IMR-90 (cell line): ENCODE data around the gene FAM240A. TPM values are rescaled to one million over a fixed set of nuclear protein-coding genes. Genes with fewer than 3 reads are reported as not detected.

Experiments used
- ATAC-seq: fragments of 200-7000 bp; cut with Tn5 transposase; 2 replicates; pipeline ENCODE4 v1.9.1; 2020; ENCODE audit warnings: low read depth, mild to moderate bottlenecking, moderate library complexity
- BruUV-seq: library from RNA; stranded (reverse); fragments of 400-500 nt; replicated peaks from 2 replicates; lab custom pipeline; 2021; lab: Mats Ljungman, UMichigan
- CTCF ChIA-PET: fragments of 300-600 bp; formaldehyde crosslinking; extraction: SDS; loops from one replicate; lab custom pipeline; 2021; ENCODE audit warnings: antibody characterized with exemption; lab: Yijun Ruan, JAX
- POLR2A ChIA-PET: fragments of 300-600 bp; sonication (Branson Sonifier 250); formaldehyde crosslinking; loops from one replicate; lab custom pipeline; 2022; ENCODE audit warnings: antibody characterized with exemption; ENCODE audit not compliant: unreplicated experiment; lab: Charles Lee
- DNase-seq: peaks from one replicate; pipeline ENCODE4 v3.0.0; 2013
- H2AFZ ChIP-seq: replicated peaks from 2 replicates; pipeline ENCODE3; 2013; ENCODE audit warnings: low read length, mild to moderate bottlenecking; ENCODE audit not compliant: poor library complexity
- H2AK5ac ChIP-seq: 2 replicates; pipeline ENCODE4 v1.6.1; 2013; ENCODE audit warnings: low read depth, low read length, inconsistent platforms
- H2AK9ac ChIP-seq: replicated peaks from 2 replicates; pipeline ENCODE3; 2013; ENCODE audit warnings: mild to moderate bottlenecking, low read depth, low read length, moderate library complexity; ENCODE audit not compliant: poor library complexity
- H2BK120ac ChIP-seq: 2 replicates; pipeline ENCODE4 v1.6.1; 2013; ENCODE audit warnings: low read depth, low read length, inconsistent platforms
- H2BK15ac ChIP-seq: 3 replicates; pipeline ENCODE4 v1.6.1; 2013; ENCODE audit warnings: low read depth, low read length, inconsistent platforms
- H2BK20ac ChIP-seq: 2 replicates; pipeline ENCODE4 v1.6.1; 2013; ENCODE audit warnings: low read depth, mild to moderate bottlenecking, inconsistent platforms, low read length, moderate library complexity
- H2BK5ac ChIP-seq: 2 replicates; pipeline ENCODE4 v1.6.1; 2013; ENCODE audit warnings: mild to moderate bottlenecking, low read depth, low read length, inconsistent platforms; ENCODE audit not compliant: poor library complexity, severe bottlenecking
- H3K14ac ChIP-seq: replicated peaks from 2 replicates; pipeline ENCODE4 v1.6.1; 2013; ENCODE audit warnings: low read depth, low read length, inconsistent platforms
- H3K18ac ChIP-seq: 2 replicates; pipeline ENCODE4 v1.6.1; 2013; ENCODE audit warnings: low read depth, low read length, control low read depth
- H3K23ac ChIP-seq: 2 replicates; pipeline ENCODE4 v1.6.1; 2013; ENCODE audit warnings: low read depth, low read length, inconsistent platforms
- H3K27ac ChIP-seq: 2 replicates; pipeline ENCODE4 v1.5.1; 2013; ENCODE audit warnings: mild to moderate bottlenecking, control low read depth, low read length; ENCODE audit not compliant: insufficient read depth
- H3K27me3 ChIP-seq: 2 replicates; pipeline ENCODE4 v1.6.1; 2013; ENCODE audit warnings: low read length; ENCODE audit not compliant: control insufficient read depth, insufficient read depth
- H3K36me3 ChIP-seq: 2 replicates; pipeline ENCODE4 v1.6.1; 2013; ENCODE audit warnings: low read length, mixed read lengths; ENCODE audit not compliant: control insufficient read depth, insufficient read depth
- H3K4ac ChIP-seq: 2 replicates; pipeline ENCODE4 v1.6.1; 2013; ENCODE audit warnings: low read depth, low read length, inconsistent platforms
- H3K4me1 ChIP-seq: 2 replicates; pipeline ENCODE4 v1.6.1; 2013; ENCODE audit warnings: low read length, mixed read lengths; ENCODE audit not compliant: control insufficient read depth, insufficient read depth
- H3K4me2 ChIP-seq: 2 replicates; pipeline ENCODE4 v1.6.1; 2013; ENCODE audit warnings: low read depth, mild to moderate bottlenecking, control low read depth, low read length, moderate library complexity
- H3K4me3 ChIP-seq: 2 replicates; pipeline ENCODE4 v1.5.1; 2013; ENCODE audit warnings: low read depth, mild to moderate bottlenecking, control low read depth, low read length, moderate library complexity; ENCODE audit not compliant: insufficient read depth
- H3K56ac ChIP-seq: 2 replicates; pipeline ENCODE4 v1.6.1; 2013; ENCODE audit warnings: low read length, inconsistent platforms; ENCODE audit not compliant: insufficient read depth; ENCODE audit errors: extremely low read depth
- H3K79me1 ChIP-seq, 2 experiments: 2 replicates each; pipeline ENCODE4 v1.6.1; 2013; ENCODE audit warnings: low read length in 2 of 2, inconsistent platforms in 1 of 2, low read depth in 1 of 2
- H3K9ac ChIP-seq: 2 replicates; pipeline ENCODE4 v1.6.1; 2013; ENCODE audit warnings: low read depth, low read length, control low read depth
- H3K9me1 ChIP-seq: 2 replicates; pipeline ENCODE4 v1.6.1; 2013; ENCODE audit warnings: low read length, inconsistent platforms; ENCODE audit not compliant: insufficient read depth
- H3K9me3 ChIP-seq: 2 replicates; pipeline ENCODE4 v1.6.1; 2013; ENCODE audit warnings: low read length; ENCODE audit not compliant: control insufficient read depth, insufficient read depth
- H4K20me1 ChIP-seq: 2 replicates; pipeline ENCODE4 v1.6.1; 2013; ENCODE audit warnings: low read length, inconsistent platforms; ENCODE audit not compliant: insufficient read depth
- H4K5ac ChIP-seq: 2 replicates; pipeline ENCODE4 v1.6.1; 2013; ENCODE audit warnings: mild to moderate bottlenecking, low read depth, low read length, control low read depth
- H4K8ac ChIP-seq, 2 experiments: 2 replicates each; pipeline ENCODE4 v1.6.1; 2013; ENCODE audit warnings: low read depth in 2 of 2, low read length in 2 of 2, control low read depth in 1 of 2, inconsistent platforms in 1 of 2
- H4K91ac ChIP-seq: 2 replicates; pipeline ENCODE4 v1.6.1; 2013; ENCODE audit warnings: low read depth, low read length, inconsistent platforms; ENCODE audit not compliant: insufficient read depth
- CEBPB ChIP-seq: IDR thresholded peaks from 2 replicates; pipeline ENCODE4 v1.6.1; 2012; ENCODE audit warnings: low read depth, low read length, improper control_type of control experiment
- CHD1 ChIP-seq: IDR thresholded peaks from 2 replicates; pipeline ENCODE4 v1.6.1; 2012; ENCODE audit warnings: low read depth, low read length, improper control_type of control experiment
- FOS ChIP-seq: fragments of 150-350 bp; IDR thresholded peaks from 2 replicates; pipeline ENCODE4 v1.6.1; 2016; ENCODE audit warnings: low read depth, low read length
- MAFK ChIP-seq: IDR thresholded peaks from 2 replicates; pipeline ENCODE4 v1.6.1; 2012; ENCODE audit warnings: low read depth, low read length, improper control_type of control experiment
- MXI1 ChIP-seq: IDR thresholded peaks from 2 replicates; pipeline ENCODE4 v1.6.1; 2012; ENCODE audit warnings: low read depth, mild to moderate bottlenecking, low read length, moderate library complexity, borderline replicate concordance
- NFE2L2 ChIP-seq: fragments of 150-350 bp; IDR thresholded peaks from 2 replicates; pipeline ENCODE4 v1.6.1; 2016; ENCODE audit warnings: low read depth, mild to moderate bottlenecking, low read length
- RAD21 ChIP-seq: IDR thresholded peaks from 2 replicates; pipeline ENCODE4 v1.6.1; 2012; ENCODE audit warnings: low read length, improper control_type of control experiment
- SMC3 ChIP-seq: fragments of 150-350 bp; IDR thresholded peaks from 2 replicates; pipeline ENCODE4 v1.6.1; 2016; ENCODE audit warnings: low read depth, mild to moderate bottlenecking, antibody characterized with exemption, low read length, moderate library complexity
- WGBS, 2 experiments: methylation state at CpG; one replicate each; pipeline versions ENCODE4 v1.1.5 to v1.1.7; 2013; ENCODE audit warnings: missing lambda C conversion rate in 2 of 2; ENCODE audit not compliant: insufficient read length in 1 of 2; ENCODE audit errors: extremely low coverage in 2 of 2; 5-methylcytosine and 5-hydroxymethylcytosine counted together
- dilution Hi-C: fragments of 300-500 bp; cut with HindIII; formaldehyde crosslinking; loops from one replicate; pipeline ENCODE4 v1.14.3; 2018; ENCODE audit warnings: low sequenced_read_pairs; ENCODE audit not compliant: unreplicated experiment
- in situ Hi-C: fragments of 300-500 bp; cut with MboI; formaldehyde crosslinking; loops from 3 replicates; pipeline ENCODE4 v1.14.3; 2019; ENCODE audit warnings: low sequenced_read_pairs, inconsistent platforms, mixed read lengths
- intact Hi-C: fragments of 100-400 bp; cut with micrococcal nuclease; formaldehyde crosslinking; loops from 2 replicates; pipeline ENCODE4 v1.10.0; 2022
- polyA plus RNA-seq, 3 experiments: library from polyadenylated mRNA; depleted of rRNA; stranded (reverse); fragments of >200 nt; gene quantifications; 2 replicates each; pipeline ENCODE4 v1.2.3, GENCODE V29; 2012; ENCODE audit warnings: low replicate concordance in 1 of 3
- total RNA-seq: library from RNA; depleted of rRNA; stranded (reverse); fragments of >200 nt; gene quantifications from 2 replicates; pipeline ENCODE4 v1.2.3, GENCODE V29; 2012
- TF ChIP-seq, protein P1 (sequence below): fragments of 150-350 bp; IDR thresholded peaks from 2 replicates; pipeline ENCODE4 v1.6.1; 2017; ENCODE audit warnings: mild to moderate bottlenecking, antibody characterized with exemption, low read length, low read depth

Gene FAM240A
- total and polyA plus RNA-seq, 2 of the 4 experiments (the other 2 are of a cell fraction) = not detected

DNA sequence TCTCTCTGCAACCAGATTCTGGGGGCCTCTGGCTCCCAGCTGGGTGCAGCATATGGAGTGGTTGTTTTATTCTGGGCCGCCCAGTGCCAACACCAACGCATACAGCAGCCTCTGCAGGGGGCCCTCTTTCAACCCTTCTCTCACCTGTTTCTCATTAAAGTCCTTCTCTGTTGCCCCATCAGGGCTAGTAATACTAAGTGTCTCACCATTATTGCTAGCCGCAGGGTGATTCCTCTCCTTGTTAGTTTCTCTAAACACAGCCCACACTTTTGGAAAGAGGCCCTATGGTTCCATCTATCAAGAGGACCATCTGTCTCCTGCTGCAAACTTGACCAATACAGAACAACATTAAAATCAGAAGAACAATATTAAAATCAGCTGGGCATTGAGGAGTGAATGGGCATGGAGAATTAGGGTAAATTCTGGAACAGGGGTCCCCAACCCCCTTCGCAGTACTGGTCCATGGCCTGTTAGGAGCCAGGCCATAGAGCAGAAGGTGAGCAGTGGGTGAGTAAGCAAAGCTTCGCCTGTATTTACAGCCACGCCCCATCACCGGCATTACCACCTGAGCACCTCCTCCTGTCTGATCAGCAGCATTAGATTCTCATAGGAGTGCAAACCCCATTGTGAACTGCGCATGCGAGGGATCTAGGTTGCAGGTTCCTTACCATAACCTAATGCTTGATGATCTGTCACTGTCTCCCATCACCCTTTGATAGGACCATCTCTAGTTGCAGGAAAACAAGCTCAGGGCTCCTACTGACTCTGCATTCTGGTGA is 44.6 kb downstream of the FAM240A start:
- Histone ChIP-seq H4K5ac (no peak overlapping the region), H3K4me2 (no peak overlapping the region), H3K36me3 (no peaks in the 10 kb centered on the region), H3K4me1 (peaks cover 11% of the 10 kb centered on the region), H4K91ac (no peak overlapping the region), H3K56ac (no peak overlapping the region), H3K27ac (no peak overlapping the region), H2BK20ac (no peak overlapping the region), H3K79me1 (no peaks in the 10 kb centered on the region), H3K9me1 (no peaks in the 10 kb centered on the region), H2BK15ac (no peak overlapping the region), H3K18ac (no peak overlapping the region), H3K27me3 (peaks cover 2% of the 10 kb centered on the region), H2AFZ (no peak overlapping the region), H3K4ac (no peak overlapping the region), H4K20me1 (no peaks in the 10 kb centered on the region), H2AK9ac (no peak overlapping the region), H3K23ac (no peak overlapping the region), H3K9me3 (peaks cover 3% of the 10 kb centered on the region; the same call in 1 of the 2 replicates), H2AK5ac (no peak overlapping the region), H3K4me3 (no peak overlapping the region), H4K8ac (no peak overlapping the region), H3K9ac (no peak overlapping the region), H2BK5ac (no peak overlapping the region), H2BK120ac (no peak overlapping the region), H3K14ac (no peak overlapping the region)
- no peak for DNase-seq
- dilution Hi-C loops (no loop called here), intact Hi-C loops (no loop called here), in situ Hi-C loops (no loop called here)
- CTCF ChIA-PET = no interaction called here
- 80% methylated on average over 2 of the region's 9 CpGs; no CpG with 5 or more reads in 1 of the 2 experiments for WGBS, 2 experiments
- TF ChIP-seq SMC3 (no peak), CEBPB (no peak), MXI1 (no peak), CHD1 (no peak), RAD21 (no peak), FOS (no peak), MAFK (no peak), NFE2L2 (no peak)
- TF ChIP-seq, protein P1, sequence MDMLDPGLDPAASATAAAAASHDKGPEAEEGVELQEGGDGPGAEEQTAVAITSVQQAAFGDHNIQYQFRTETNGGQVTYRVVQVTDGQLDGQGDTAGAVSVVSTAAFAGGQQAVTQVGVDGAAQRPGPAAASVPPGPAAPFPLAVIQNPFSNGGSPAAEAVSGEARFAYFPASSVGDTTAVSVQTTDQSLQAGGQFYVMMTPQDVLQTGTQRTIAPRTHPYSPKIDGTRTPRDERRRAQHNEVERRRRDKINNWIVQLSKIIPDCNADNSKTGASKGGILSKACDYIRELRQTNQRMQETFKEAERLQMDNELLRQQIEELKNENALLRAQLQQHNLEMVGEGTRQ = no peak
- ATAC-seq = no peak
- POLR2A ChIA-PET = no interaction called here
- no TSS peak for BruUV-seq
